ENCODE data around the gene XCR1. TPM values are rescaled to one million over a fixed set of nuclear protein-coding genes. Genes with fewer than 3 reads are reported as not detected.

The XCR1 gene
- total RNA-seq, 4 donors from 2014 or later, result 0.38 to 8.2 (median 3.0) TPM

DNA sequence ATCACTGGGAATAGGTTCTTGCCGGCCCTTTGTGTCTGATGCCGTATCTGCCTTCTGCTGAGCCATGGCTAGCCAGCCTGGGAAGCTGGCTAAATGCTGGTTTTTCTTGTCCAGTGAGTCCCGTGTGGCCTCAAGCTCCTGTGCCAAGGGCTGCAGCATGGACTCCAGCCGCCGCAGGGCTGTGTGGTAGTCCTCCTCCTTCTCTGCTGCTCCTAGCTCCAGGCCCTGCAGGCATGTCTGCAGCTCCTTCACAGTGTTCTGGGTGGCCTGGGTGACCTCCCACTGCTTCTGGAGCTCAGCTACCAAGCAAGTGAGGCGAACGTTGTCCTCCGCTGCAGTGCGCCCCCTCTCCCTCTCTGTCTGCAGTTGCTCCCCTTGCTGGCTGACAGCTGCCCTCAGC, 59.1 kb downstream of the XCR1 start:
- intact Hi-C loops (cut with DNase I; ENCODE audit: low total_unique reads), result no loop called here
- H3K4me3 ChIP-seq (ENCODE audit: low read depth, poor library complexity, severe bottlenecking), result no peak overlapping the region
- DNase-seq (ENCODE audit: low spot score in 2 of 2), result no peak
- WGBS, 2 donors, result 78 to 83% methylated on average over 9 of the region's 9 CpGs
- TF ChIP-seq, protein P1, sequence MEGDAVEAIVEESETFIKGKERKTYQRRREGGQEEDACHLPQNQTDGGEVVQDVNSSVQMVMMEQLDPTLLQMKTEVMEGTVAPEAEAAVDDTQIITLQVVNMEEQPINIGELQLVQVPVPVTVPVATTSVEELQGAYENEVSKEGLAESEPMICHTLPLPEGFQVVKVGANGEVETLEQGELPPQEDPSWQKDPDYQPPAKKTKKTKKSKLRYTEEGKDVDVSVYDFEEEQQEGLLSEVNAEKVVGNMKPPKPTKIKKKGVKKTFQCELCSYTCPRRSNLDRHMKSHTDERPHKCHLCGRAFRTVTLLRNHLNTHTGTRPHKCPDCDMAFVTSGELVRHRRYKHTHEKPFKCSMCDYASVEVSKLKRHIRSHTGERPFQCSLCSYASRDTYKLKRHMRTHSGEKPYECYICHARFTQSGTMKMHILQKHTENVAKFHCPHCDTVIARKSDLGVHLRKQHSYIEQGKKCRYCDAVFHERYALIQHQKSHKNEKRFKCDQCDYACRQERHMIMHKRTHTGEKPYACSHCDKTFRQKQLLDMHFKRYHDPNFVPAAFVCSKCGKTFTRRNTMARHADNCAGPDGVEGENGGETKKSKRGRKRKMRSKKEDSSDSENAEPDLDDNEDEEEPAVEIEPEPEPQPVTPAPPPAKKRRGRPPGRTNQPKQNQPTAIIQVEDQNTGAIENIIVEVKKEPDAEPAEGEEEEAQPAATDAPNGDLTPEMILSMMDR (IDR thresholded peaks at IDR 0.05), result no peak
- TF ChIP-seq POLR2A (IDR thresholded peaks at IDR 0.05), result no peak

DNA sequence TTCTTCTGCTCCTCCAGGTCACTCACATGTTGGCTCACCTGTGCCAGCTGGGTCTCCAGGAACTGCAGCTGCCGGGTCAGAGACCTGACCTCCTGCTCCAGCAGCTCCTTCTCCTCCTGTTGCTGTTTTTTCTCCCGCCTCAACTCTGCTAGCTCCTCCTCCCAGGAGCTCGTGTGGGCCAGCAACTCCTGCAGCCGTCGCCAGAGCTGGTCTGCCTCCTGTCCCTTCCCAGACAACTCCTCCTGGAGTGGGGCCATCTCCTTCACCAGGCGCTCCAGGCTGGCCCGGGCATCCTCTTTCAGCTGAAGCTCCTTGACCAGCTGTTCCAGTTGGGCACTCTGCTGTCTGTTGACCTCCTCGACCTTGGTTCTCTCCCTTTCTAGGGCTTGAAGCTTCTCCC, 59.6 kb downstream of the XCR1 start:
- DNase-seq (ENCODE audit: low spot score in 2 of 2), result no peak
- 72 to 76% methylated on average over 8 of the region's 8 CpGs for WGBS, 2 donors
- H3K4me3 ChIP-seq (ENCODE audit: low read depth, poor library complexity, severe bottlenecking), result no peak overlapping the region
- intact Hi-C loops (cut with DNase I; ENCODE audit: low total_unique reads), result no loop called here
- TF ChIP-seq, protein P1 (IDR thresholded peaks at IDR 0.05), result no peak
- no peak for TF ChIP-seq POLR2A (IDR thresholded peaks at IDR 0.05)

Other genes starting within 250 kb of the XCR1 start
- under 1 TPM in 3 of 4 donors, not detected in 1; 0.38 to 0.55 (median 0.44) TPM for gene SLC6A20, start 230.9 kb downstream of the XCR1 start, total RNA-seq
- gene LZTFL1, start 185.4 kb downstream of the XCR1 start, total RNA-seq, result 10 to 100 TPM; 15.2 to 24.1 (median 18.5) TPM
- gene CCR9, start 140.9 kb downstream of the XCR1 start, total RNA-seq, result under 1 TPM in 1 of 4 donors, not detected in 3; 0.25 TPM
- 1 to 10 TPM in 1 of 4 donors, under 1 TPM in 2, not detected in 1; 0.44 to 1.6 (median 0.72) TPM for gene CXCR6, start 84.0 kb downstream of the XCR1 start, total RNA-seq
- gene FYCO1, start 31.7 kb downstream of the XCR1 start, total RNA-seq, result 10 to 100 TPM; 35.0 to 57.0 (median 51.3) TPM
- gene CCR1, start 180.8 kb upstream of the XCR1 start, total RNA-seq, result 1 to 10 TPM; 1.0 to 3.0 (median 1.4) TPM
- gene CCR3, start 215.0 kb upstream of the XCR1 start, total RNA-seq, result 1 to 10 TPM in 3 of 4 donors, under 1 TPM in 1; 0.55 to 3.2 (median 2.4) TPM